Posterior cingulate gyrus (tissue), 11 donors: Measurements from ENCODE around the gene ZNF132.
A peak's percentile ranks its signal among the peaks of the same experiment; 100 is the strongest.

ENCODE experiments used
- DNase-seq, 10 donors: peaks; one replicate each; pipeline versions ENCODE4 v3.0.0 to v3.0.0-alpha.2; 2020 to 2021; ENCODE audit warnings: mixed read lengths in 3 of 10
- intact Hi-C: fragments of 100-400 bp; cut with DNase I; formaldehyde crosslinking; loops from one replicate; pipeline ENCODE4 v1.15.1; 2023

Gene ZNF132

DNA sequence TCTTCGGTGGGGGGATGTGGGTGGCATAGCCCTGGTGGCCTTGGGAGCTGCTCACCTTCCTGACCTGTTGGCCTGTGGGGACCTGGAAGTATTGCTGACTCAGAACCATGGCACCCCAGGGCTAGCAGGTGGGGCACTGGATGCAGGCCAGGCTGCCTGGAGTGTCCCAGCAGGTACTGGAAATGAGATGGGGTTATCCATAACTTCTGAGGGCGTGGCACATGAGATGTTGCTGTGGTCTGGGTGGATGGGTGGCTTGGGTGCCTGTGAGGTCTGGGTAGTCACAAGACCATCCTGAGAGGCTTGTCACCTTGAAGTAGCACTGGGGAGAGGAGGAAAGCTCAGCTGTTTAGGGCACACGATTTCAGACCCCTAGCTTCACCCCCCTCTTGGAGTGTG, 45.1 kb downstream of the ZNF132 start:
- DNase-seq, result peak in 2 of 10 donors; percentile 51 to 56
- intact Hi-C loops, result no loop called here

DNA sequence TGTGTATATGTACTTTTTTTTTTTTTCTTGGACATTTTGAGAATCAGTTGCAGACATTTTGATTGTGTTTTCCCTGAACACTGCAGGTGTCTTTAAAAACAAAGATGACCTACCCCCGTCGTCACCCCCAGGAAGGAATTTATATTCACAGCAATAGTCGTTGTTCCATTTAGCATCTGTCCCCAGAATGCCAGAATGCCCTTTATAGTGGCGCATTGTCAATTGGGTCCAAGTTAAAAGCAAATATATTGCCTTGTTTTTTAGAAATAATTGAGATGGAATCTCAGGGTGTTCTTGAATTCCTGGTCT, 46.3 kb downstream of the ZNF132 start:
- intact Hi-C loops, result no loop called here
- DNase-seq, result no peak

DNA sequence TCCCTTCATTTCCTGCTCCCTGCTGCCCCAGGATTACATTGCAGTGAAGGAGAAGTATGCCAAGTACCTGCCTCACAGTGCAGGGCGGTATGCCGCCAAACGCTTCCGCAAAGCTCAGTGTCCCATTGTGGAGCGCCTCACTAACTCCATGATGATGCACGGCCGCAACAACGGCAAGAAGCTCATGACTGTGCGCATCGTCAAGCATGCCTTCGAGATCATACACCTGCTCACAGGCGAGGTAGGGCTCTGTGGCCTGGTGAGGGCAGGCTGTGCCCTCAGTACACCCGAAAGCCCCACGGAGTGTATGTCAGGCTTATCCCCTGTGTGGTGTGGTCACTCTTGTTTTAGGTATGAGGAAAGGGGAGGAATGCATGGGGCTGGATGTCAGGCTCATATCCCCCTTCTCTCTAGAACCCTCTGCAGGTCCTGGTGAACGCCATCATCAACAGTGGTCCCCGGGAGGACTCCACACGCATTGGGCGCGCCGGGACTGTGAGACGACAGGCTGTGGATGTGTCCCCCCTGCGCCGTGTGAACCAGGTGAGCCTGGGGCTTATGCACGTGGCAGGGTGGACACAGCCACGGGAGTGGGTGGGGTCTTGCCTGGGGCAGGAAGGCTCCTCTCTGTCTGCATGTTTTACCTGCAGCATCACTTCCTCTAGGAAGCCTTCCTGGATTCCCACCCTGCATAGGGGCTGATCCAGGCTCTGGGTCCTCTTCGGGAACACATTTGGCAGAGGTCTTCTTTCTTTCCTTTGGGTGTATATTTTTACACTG, 46.8 kb downstream of the ZNF132 start:
- peak in 3 of 10 donors; percentile 40 to 73 (median 40) for DNase-seq
- intact Hi-C loops, result no loop called here

DNA sequence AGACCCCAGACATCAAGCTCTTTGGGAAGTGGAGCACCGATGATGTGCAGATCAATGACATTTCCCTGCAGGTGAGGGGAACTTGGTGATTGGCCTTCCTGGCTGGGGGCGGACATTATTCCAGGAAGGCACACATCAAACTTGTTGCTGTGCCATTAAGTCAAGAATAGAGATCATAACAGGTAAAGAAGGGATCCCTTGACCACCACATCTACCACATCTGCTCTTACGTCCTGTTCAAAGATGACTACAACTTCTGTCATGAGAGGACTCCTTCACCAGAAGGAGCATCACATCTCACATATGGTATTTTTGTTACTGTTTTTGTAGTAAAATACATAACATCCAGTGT, 51.8 kb downstream of the ZNF132 start:
- intact Hi-C loops, result no loop called here
- peak in 1 of 10 donors; percentile 42 for DNase-seq

DNA sequence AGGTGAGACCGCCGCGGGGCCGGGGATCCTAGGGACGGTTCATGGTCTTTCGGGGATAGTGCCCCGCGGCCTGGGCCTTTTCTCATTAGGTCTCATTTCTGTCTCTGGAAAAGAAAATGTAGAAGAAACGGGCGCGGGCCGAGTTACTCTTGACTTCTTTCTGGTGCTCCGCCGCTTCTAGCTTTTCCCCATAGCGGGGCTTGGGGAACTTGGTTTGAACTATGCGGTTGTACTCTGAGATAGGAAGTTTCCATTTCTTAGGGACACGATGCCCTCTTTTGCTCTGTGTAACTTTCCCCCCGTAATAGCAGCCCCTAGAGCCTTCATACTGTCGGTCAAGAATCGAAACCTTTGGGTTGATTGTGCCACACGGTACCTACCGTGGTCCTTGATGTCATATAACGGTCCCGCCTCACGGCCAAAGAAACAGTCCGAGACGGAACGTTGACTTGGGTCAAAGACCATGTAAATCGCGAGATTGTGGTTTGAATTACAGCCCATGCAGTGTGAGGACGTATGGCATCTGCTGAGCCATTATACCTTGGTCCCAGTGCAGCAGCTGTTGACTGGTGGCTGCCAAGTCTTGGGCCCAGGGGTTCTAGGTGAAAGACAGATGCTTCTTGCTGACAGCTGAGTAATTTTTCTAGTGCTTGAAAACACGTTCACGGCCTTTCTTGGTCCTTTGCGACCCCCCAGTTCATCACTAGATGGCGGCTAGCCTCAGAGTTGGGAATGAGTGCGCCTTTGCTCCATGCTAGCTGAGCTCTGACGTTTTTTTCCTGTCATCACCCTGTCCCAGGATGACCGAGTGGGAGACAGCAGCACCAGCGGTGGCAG, 52.4 kb downstream of the ZNF132 start:
- peak in 2 of 10 donors; percentile 28 to 62 for DNase-seq
- intact Hi-C loops, result no loop called here

DNA sequence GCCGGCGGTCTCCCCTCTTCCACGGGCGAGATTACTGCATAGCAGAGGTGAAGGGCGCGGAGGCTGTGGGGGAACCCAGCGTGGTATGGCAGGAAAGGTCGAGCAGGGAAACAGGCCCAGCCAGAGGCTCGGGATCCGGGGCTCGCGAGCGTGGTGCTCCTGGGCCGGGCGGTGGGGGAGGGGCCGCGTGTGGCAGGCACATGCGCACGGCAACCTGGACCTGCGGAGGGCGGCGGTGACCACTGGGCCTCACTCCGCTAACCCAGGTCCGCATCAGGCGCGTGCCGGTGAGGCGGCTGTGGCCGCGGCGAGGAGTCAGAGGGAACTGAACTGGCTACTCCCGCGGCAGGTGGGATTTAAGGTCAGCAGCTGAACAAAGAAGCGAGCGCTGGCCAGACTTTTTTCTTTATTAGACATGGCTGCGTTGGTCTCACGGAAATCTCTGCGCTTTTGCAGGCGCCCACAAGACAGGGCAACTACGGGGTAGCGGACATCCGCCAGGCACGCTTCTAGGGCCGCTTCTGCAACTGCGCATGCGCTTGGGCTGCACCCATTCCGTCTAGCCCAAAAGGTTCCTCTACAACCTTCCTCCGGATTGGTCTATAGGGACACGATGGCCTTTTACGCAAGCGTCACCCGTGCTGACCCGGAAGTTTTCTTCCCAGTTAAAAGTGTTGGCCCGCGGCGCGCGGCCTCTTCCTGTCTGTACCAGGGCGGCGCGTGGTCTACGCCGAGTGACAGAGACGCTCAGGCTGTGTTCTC, 53.2 kb downstream of the ZNF132 start, which contains the start of gene RPS5:
Gene RPS5 (plus strand): TSS at position 694 of the 762 bp plus-strand sequence. CDS start 869 bp downstream, outside the sequence.
- DNase-seq, result peak; percentile 94 to 99 (median 96)
- intact Hi-C loops, result no loop called here

DNA sequence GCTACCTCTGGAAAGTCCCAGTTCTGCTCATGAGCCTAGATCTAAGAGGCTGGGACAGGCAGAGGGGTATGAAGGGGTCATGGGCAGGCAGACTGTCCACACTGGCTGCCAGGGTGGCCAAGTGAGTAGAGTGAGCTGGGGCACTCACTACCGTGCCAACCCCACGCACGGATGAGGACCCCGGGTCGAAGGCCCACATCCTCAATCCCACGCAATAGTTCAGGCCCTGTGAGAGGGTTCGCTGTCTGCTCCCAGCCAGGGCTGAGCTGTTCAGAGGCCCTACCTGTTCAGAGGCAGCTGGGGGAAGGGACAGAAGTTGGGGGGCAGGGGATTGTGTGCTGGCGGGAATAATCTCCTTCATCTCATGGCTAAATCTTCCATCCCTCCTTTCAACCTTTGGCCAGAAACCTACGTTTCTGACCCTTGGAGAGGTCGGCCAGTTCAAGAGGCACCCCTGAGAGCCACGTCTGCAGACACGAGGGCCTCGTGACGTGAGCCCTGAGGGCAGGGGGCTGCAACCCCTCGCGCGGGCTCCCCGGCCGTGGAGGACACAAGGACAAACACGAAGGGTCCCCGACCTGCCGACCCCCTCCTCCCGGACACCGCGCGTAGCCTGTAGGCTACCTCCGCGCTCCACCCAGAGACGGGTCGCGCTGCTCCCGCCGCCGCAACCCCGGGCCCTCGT, 53.9 kb downstream of the ZNF132 start:
- DNase-seq, result peak in 2 of 10 donors; percentile 59 to 83
- intact Hi-C loops, result no loop called here

DNA sequence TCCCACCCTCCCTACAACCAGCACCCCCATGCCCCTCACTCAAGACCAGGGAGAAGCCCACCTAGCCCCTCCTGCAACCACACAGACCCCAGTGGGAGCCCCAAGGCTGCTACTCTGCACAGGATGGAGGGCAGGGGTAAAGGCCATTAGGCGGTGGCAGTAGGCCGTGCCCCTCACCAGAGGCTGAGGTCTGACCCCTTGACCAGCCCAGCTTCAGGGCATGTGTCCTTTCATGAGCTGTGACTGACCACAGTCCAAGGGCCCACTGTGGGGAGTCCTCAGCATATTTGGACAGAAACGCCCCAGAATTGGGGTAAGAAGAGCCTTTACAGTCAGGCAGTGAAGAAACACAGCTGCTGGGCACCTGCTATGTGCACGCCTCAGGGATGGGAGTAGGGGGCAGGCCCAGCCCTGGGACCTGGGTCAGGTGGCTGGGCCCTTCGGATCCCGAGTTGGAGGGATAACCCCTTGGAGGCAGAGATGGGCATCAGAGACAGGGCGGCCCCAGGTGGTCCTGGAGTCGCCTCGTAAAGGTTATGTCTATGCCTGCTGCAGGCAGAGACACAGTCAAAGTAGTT, 54.6 kb downstream of the ZNF132 start:
- intact Hi-C loops, result no loop called here
- peak in 3 of 10 donors; percentile 56 to 72 (median 70) for DNase-seq

DNA sequence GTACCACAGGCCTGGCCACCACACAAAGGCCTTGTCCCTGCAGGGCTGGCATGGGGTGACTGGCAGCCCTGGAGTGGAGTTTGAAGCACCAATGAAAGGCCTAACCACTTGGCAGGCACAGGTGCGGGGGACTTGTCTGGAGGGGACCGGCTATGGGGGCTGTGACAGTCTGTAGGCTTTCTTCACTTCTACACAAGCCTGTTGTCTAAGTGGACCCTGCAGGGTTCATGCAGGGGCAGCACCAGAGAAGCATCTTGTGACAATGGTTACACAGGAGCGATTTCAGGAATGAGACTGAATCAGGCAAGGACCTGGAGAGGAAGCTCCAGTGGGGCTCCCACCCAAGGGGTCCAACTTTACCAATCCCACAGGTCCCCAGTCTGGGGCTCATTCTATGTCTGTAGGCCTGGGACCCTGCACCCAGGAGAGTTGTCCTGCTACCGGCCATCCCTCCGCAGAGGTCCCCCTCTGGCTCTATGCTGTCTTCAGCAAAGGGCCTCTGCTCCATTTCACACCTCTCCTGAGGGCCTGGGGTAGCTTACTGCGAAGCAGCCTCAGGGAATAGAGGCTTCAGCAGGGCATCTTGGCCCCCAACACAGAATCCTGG, 56.9 kb downstream of the ZNF132 start:
- peak in 1 of 10 donors; percentile 46 for DNase-seq
- intact Hi-C loops, result no loop called here
